ENCODE results near the gene TIAM2. TPM values are rescaled to one million over a fixed set of nuclear protein-coding genes. Genes with fewer than 3 reads are reported as not detected.

TIAM2 gene
- total RNA-seq, 2 experiments from 2014 or later, result 4.4 to 5.3 TPM

- Histone ChIP-seq H3K36me3 (ENCODE audit: insufficient read depth, low read length) (no peaks in the 10 kb centered on the region), H3K9me3 (ENCODE audit: control insufficient read depth in 1 of 2, insufficient read depth in 1 of 2, low read length in 2 of 2) (peaks cover 0 to 3% of the 10 kb centered on the region in 2 experiments), H3K4me1 (ENCODE audit: insufficient read depth, low read length) (peaks cover 13% of the 10 kb centered on the region), H3K27ac (ENCODE audit: low read depth in 1 of 2, low read length in 2 of 2) (no peak overlapping the region), H3K4me3 (ENCODE audit: low read length) (no peak overlapping the region), H3K27me3 (ENCODE audit: control insufficient read depth in 1 of 2, insufficient read depth in 2 of 2, low read length in 2 of 2) (no peaks in the 10 kb centered on the region)
- TF ChIP-seq, protein P1, sequence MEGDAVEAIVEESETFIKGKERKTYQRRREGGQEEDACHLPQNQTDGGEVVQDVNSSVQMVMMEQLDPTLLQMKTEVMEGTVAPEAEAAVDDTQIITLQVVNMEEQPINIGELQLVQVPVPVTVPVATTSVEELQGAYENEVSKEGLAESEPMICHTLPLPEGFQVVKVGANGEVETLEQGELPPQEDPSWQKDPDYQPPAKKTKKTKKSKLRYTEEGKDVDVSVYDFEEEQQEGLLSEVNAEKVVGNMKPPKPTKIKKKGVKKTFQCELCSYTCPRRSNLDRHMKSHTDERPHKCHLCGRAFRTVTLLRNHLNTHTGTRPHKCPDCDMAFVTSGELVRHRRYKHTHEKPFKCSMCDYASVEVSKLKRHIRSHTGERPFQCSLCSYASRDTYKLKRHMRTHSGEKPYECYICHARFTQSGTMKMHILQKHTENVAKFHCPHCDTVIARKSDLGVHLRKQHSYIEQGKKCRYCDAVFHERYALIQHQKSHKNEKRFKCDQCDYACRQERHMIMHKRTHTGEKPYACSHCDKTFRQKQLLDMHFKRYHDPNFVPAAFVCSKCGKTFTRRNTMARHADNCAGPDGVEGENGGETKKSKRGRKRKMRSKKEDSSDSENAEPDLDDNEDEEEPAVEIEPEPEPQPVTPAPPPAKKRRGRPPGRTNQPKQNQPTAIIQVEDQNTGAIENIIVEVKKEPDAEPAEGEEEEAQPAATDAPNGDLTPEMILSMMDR (IDR thresholded peaks at IDR 0.05), result no peak
- no peak for ATAC-seq (ENCODE audit: poor library complexity)
- peak overlapping the region; percentile 6 for H3K4me3 Mint-ChIP-seq
- no peaks in the 10 kb centered on the region for H3K36me3 Mint-ChIP-seq (ENCODE audit: low read depth)
- H3K27me3 Mint-ChIP-seq, result no peaks in the 10 kb centered on the region
- peaks cover 23% of the 10 kb centered on the region for H3K4me1 Mint-ChIP-seq (ENCODE audit: low read depth)
- ChIA-PET CTCF (no interaction called here), POLR2A (no interaction called here)
- intact Hi-C loops (cut with DNase I, micrococcal nuclease), result no loop called here
- H3K27ac Mint-ChIP-seq, result peak overlapping the region; percentile 57
- DNase-seq, result no peak
- H3K9me3 Mint-ChIP-seq, result no peaks in the 10 kb centered on the region
Observed at GRCh38 chr6:155141512-155141911, 146.4 kb downstream of the TIAM2 start.

- H3K4me1 Mint-ChIP-seq (ENCODE audit: low read depth), result peaks cover 23% of the 10 kb centered on the region
- TF ChIP-seq, protein P1 (IDR thresholded peaks at IDR 0.05), result no peak
- ChIA-PET POLR2A (no interaction called here), CTCF (no interaction called here)
- intact Hi-C loops (cut with DNase I, micrococcal nuclease), result no loop called here
- ATAC-seq (ENCODE audit: poor library complexity) (no peak), DNase-seq (no peak)
- H3K4me3 Mint-ChIP-seq, result peak overlapping the region; percentile 89
- H3K27ac ChIP-seq (ENCODE audit: low read depth in 1 of 2, low read length in 2 of 2), result no peak overlapping the region
- H3K27me3 Mint-ChIP-seq, result no peaks in the 10 kb centered on the region
- H3K27me3 ChIP-seq (ENCODE audit: control insufficient read depth in 1 of 2, insufficient read depth in 2 of 2, low read length in 2 of 2), result no peaks in the 10 kb centered on the region
- H3K36me3 Mint-ChIP-seq (ENCODE audit: low read depth), result no peaks in the 10 kb centered on the region
- H3K4me1 ChIP-seq (ENCODE audit: insufficient read depth, low read length), result peaks cover 13% of the 10 kb centered on the region
- no peaks in the 10 kb centered on the region for H3K9me3 Mint-ChIP-seq
- peaks cover 0 to 3% of the 10 kb centered on the region in 2 experiments for H3K9me3 ChIP-seq (ENCODE audit: control insufficient read depth in 1 of 2, insufficient read depth in 1 of 2, low read length in 2 of 2)
- H3K27ac Mint-ChIP-seq, result peak overlapping the region; percentile 77
- peak overlapping the region; percentile 13 for H3K4me3 ChIP-seq (ENCODE audit: low read length)
- H3K36me3 ChIP-seq (ENCODE audit: insufficient read depth, low read length), result no peaks in the 10 kb centered on the region
Observed at GRCh38 chr6:155142168-155143028, 147.3 kb downstream of the TIAM2 start.

GRCh38 chr6:155143029-155143577, 148.0 kb downstream of the TIAM2 start:
- POLR2A ChIA-PET, result no interaction called here
- no peaks in the 10 kb centered on the region for H3K36me3 Mint-ChIP-seq (ENCODE audit: low read depth)
- ATAC-seq (ENCODE audit: poor library complexity), result peak; percentile 49

More at GRCh38 chr6:155143029-155143577, 148.0 kb downstream of the TIAM2 start:
- peaks cover 13% of the 10 kb centered on the region for H3K4me1 ChIP-seq (ENCODE audit: insufficient read depth, low read length)
- Mint-ChIP-seq H3K27me3 (no peaks in the 10 kb centered on the region), H3K4me3 (peak overlapping the region; percentile 89), H3K9me3 (no peaks in the 10 kb centered on the region), H3K4me1 (ENCODE audit: low read depth) (peaks cover 23% of the 10 kb centered on the region), H3K27ac (peak overlapping the region; percentile 77)
- CTCF ChIA-PET, result no interaction called here
- peak overlapping the region; percentile 13 for H3K4me3 ChIP-seq (ENCODE audit: low read length)
- H3K27me3 ChIP-seq (ENCODE audit: control insufficient read depth in 1 of 2, insufficient read depth in 2 of 2, low read length in 2 of 2), result no peaks in the 10 kb centered on the region
- intact Hi-C loops (cut with DNase I, micrococcal nuclease), result no loop called here
- H3K9me3 ChIP-seq (ENCODE audit: control insufficient read depth in 1 of 2, insufficient read depth in 1 of 2, low read length in 2 of 2), result peaks cover 0 to 3% of the 10 kb centered on the region in 2 experiments
- no peak overlapping the region for H3K27ac ChIP-seq (ENCODE audit: low read depth in 1 of 2, low read length in 2 of 2)
- DNase-seq, result peak in 1 of 14 experiments; percentile 51
- no peaks in the 10 kb centered on the region for H3K36me3 ChIP-seq (ENCODE audit: insufficient read depth, low read length)
- TF ChIP-seq, protein P1 (IDR thresholded peaks at IDR 0.05), result no peak

Measured in CD4-positive, alpha-beta T cell (primary cell).